Colonic mucosa (tissue), 4 donors: Measurements from ENCODE around the gene CASKIN2. TPM values are rescaled to one million over a fixed set of nuclear protein-coding genes. Genes with fewer than 3 reads are reported as not detected.

Source experiments
- DNase-seq: peaks from one replicate; pipeline ENCODE4 v3.0.0-alpha.2; 2020
- H3K27ac ChIP-seq: fragments of 200-600 bp; one replicate; pipeline ENCODE4 v1.8.0; 2021
- H3K27me3 ChIP-seq: fragments of 200-600 bp; one replicate; pipeline ENCODE4 v1.8.0; 2021
- H3K36me3 ChIP-seq: fragments of 200-600 bp; one replicate; pipeline ENCODE4 v1.8.0; 2021
- H3K4me1 ChIP-seq: fragments of 200-600 bp; one replicate; pipeline ENCODE4 v1.8.0; 2021; ENCODE audit warnings: mild to moderate bottlenecking
- H3K4me3 ChIP-seq: fragments of 200-600 bp; one replicate; pipeline ENCODE4 v1.8.0; 2021
- H3K9ac ChIP-seq, 2 donors: one replicate each; pipeline ENCODE4 v1.7.0; 2013; ENCODE audit warnings: control low read depth in 2 of 2, low read depth in 2 of 2, low read length in 2 of 2
- H3K9me3 ChIP-seq: fragments of 200-600 bp; one replicate; pipeline ENCODE4 v1.8.0; 2021
- CTCF ChIP-seq: fragments of 200-600 bp; IDR thresholded peaks from one replicate; pipeline ENCODE4 v1.8.0; 2022; ENCODE audit warnings: antibody characterized with exemption, mild to moderate bottlenecking
- intact Hi-C: fragments of 100-400 bp; cut with DNase I; formaldehyde crosslinking; loops from one replicate; pipeline ENCODE4 v1.14.1; 2022
- total RNA-seq, 2 donors: library from RNA; stranded (reverse); fragmentation: NEBNext Ultra II Directional in 1 of 2; extraction: Animal tissue kit (Norgen Biotek cat#: 25700) in 1 of 2; gene quantifications; one replicate each; pipeline ENCODE4 v1.2.1, GENCODE V29; 2021
- donor health status: healthy.
- donor health status: DM: no; HTN: no; CAD: no.
- donor health status: DM: no; HTN: no; CAD: no.

Gene CASKIN2
- total RNA-seq, result 10 to 100 TPM; 26.5 to 28.6 TPM

- H3K36me3 ChIP-seq, result no peaks in the 10 kb centered on the region
- intact Hi-C loops, result no loop called here
- H3K4me1 ChIP-seq, result peaks cover 23% of the 10 kb centered on the region
- DNase-seq, result peak; percentile 97
- peak within 1 kb of the TSS; percentile 94 for H3K4me3 ChIP-seq
- no peaks in the 10 kb centered on the region for H3K27me3 ChIP-seq
- peak within 1 kb of the TSS; percentile 70 for H3K27ac ChIP-seq
- H3K9me3 ChIP-seq, result no peaks in the 10 kb centered on the region
- peak; percentile 90 for TF ChIP-seq CTCF
- H3K9ac ChIP-seq, result peak within 1 kb of the TSS; percentile 80 to 90
Measured at GRCh38 chr17:75515496-75516254, at the start of gene CASKIN2. CASKIN2 (minus strand) TSS chr17:75515537; CDS start chr17:75513804, 1,733 bp downstream.

- Histone ChIP-seq H3K9ac (no peak overlapping the region), H3K9me3 (no peaks in the 10 kb centered on the region), H3K36me3 (peaks cover 28% of the 10 kb centered on the region), H3K4me1 (no peaks in the 10 kb centered on the region), H3K27ac (no peak overlapping the region), H3K4me3 (no peak overlapping the region), H3K27me3 (no peaks in the 10 kb centered on the region)
- DNase-seq, result no peak
- TF ChIP-seq CTCF, result no peak
- intact Hi-C loops, result no loop called here
Measured at GRCh38 chr17:75565066-75565465, 49.7 kb upstream of the CASKIN2 start.

- no peak for TF ChIP-seq CTCF
- no peak overlapping the region for H3K4me3 ChIP-seq
- no peak for DNase-seq
Measured at GRCh38 chr17:75564195-75564594, 48.9 kb upstream of the CASKIN2 start.

GRCh38 chr17:75563063-75563758, 47.9 kb upstream of the CASKIN2 start:
- no peak overlapping the region for H3K4me3 ChIP-seq
- no peak overlapping the region for H3K27ac ChIP-seq
- no peak for TF ChIP-seq CTCF
- intact Hi-C loops, result no loop called here
- no peak for DNase-seq
- no peak overlapping the region for H3K9ac ChIP-seq
- no peaks in the 10 kb centered on the region for H3K9me3 ChIP-seq
- no peaks in the 10 kb centered on the region for H3K27me3 ChIP-seq
- H3K4me1 ChIP-seq, result no peaks in the 10 kb centered on the region
- peaks cover 28% of the 10 kb centered on the region for H3K36me3 ChIP-seq

More at GRCh38 chr17:75564195-75564594, 48.9 kb upstream of the CASKIN2 start:
- no peaks in the 10 kb centered on the region for H3K27me3 ChIP-seq
- H3K9ac ChIP-seq, result no peak overlapping the region
- no peaks in the 10 kb centered on the region for H3K9me3 ChIP-seq
- intact Hi-C loops, result no loop called here
- H3K4me1 ChIP-seq, result no peaks in the 10 kb centered on the region
- no peak overlapping the region for H3K27ac ChIP-seq
- peaks cover 28% of the 10 kb centered on the region for H3K36me3 ChIP-seq

GRCh38 chr17:75561927-75562603, 46.7 kb upstream of the CASKIN2 start:
- Histone ChIP-seq H3K4me3 (no peak overlapping the region), H3K27ac (no peak overlapping the region), H3K9ac (no peak overlapping the region), H3K27me3 (no peaks in the 10 kb centered on the region), H3K9me3 (no peaks in the 10 kb centered on the region), H3K4me1 (peaks cover 2% of the 10 kb centered on the region), H3K36me3 (peaks cover 28% of the 10 kb centered on the region)
- intact Hi-C loops, result no loop called here
- TF ChIP-seq CTCF, result no peak
- DNase-seq, result no peak
